Mesenchymal stem cell (in vitro differentiated cells and primary cell): ENCODE results near the gene GTF3C1.
A peak's percentile ranks its signal among the peaks of the same experiment; 100 is the strongest.

Experiments used
- DNase-seq: peaks from one replicate; pipeline ENCODE4 v3.0.0-alpha.2; 2013
- H2AFZ ChIP-seq: one replicate; pipeline ENCODE4 v1.6.1; 2013; ENCODE audit warnings: low read depth, mild to moderate bottlenecking, control low read depth, inconsistent platforms, low read length, moderate library complexity
- H2AK5ac ChIP-seq: 2 replicates; pipeline ENCODE4 v1.6.1; 2013; ENCODE audit warnings: low read length, moderate library complexity, mild to moderate bottlenecking, inconsistent platforms; ENCODE audit not compliant: severe bottlenecking
- H2BK120ac ChIP-seq: one replicate; pipeline ENCODE4 v1.6.1; 2013; ENCODE audit warnings: low read depth, mild to moderate bottlenecking, inconsistent platforms, low read length, moderate library complexity
- H2BK12ac ChIP-seq, 2 experiments: one replicate each; pipeline ENCODE4 v1.6.1; 2013; ENCODE audit warnings: inconsistent platforms in 2 of 2, low read length in 2 of 2, mild to moderate bottlenecking in 2 of 2, moderate library complexity in 2 of 2, control low read depth in 1 of 2
- H2BK15ac ChIP-seq: one replicate; pipeline ENCODE4 v1.6.1; 2013; ENCODE audit warnings: mild to moderate bottlenecking, low read depth, inconsistent platforms; ENCODE audit not compliant: poor library complexity, severe bottlenecking
- H2BK5ac ChIP-seq: 2 replicates; pipeline ENCODE4 v1.6.1; 2013; ENCODE audit warnings: low read depth, mild to moderate bottlenecking, low read length, control low read depth, inconsistent platforms; ENCODE audit not compliant: poor library complexity, severe bottlenecking
- H3K14ac ChIP-seq, 2 experiments: one replicate each; pipeline ENCODE4 v1.6.1; 2013; ENCODE audit warnings: inconsistent platforms in 2 of 2, low read length in 2 of 2, control low read depth in 1 of 2, mild to moderate bottlenecking in 1 of 2, moderate library complexity in 1 of 2
- H3K18ac ChIP-seq, 2 experiments: one replicate each; pipeline ENCODE4 v1.6.1; 2013; ENCODE audit warnings: inconsistent platforms in 2 of 2, low read length in 2 of 2, control low read depth in 1 of 2, low read depth in 1 of 2, mild to moderate bottlenecking in 1 of 2
- H3K23ac ChIP-seq, 2 experiments: one replicate each; pipeline ENCODE4 v1.6.1; 2013; ENCODE audit warnings: inconsistent platforms in 2 of 2, low read length in 2 of 2, mild to moderate bottlenecking in 2 of 2, moderate library complexity in 2 of 2, control low read depth in 1 of 2
- H3K27ac ChIP-seq: 2 replicates; pipeline ENCODE4 v1.5.1; 2013; ENCODE audit warnings: mild to moderate bottlenecking, moderate library complexity, low read length, control low read depth, inconsistent platforms; ENCODE audit not compliant: poor library complexity, severe bottlenecking
- H3K27me3 ChIP-seq, 2 experiments: 2 replicates each; pipeline versions ENCODE4 v1.6.1 to v1.7.0; 2013; ENCODE audit warnings: low read length in 2 of 2, mild to moderate bottlenecking in 2 of 2, moderate library complexity in 2 of 2, control low read depth in 1 of 2, inconsistent platforms in 1 of 2; ENCODE audit not compliant: control insufficient read depth in 1 of 2, insufficient read depth in 1 of 2
- H3K36me3 ChIP-seq, 2 experiments: 2 replicates each; pipeline versions ENCODE4 v1.6.1 to v1.7.0; 2013; ENCODE audit warnings: low read length in 2 of 2, control low read depth in 1 of 2, inconsistent platforms in 1 of 2, low read depth in 1 of 2, mild to moderate bottlenecking in 1 of 2; ENCODE audit not compliant: insufficient read depth in 2 of 2, control insufficient read depth in 1 of 2
- H3K4ac ChIP-seq, 2 experiments: one replicate each; pipeline ENCODE4 v1.6.1; 2013; ENCODE audit warnings: inconsistent platforms in 2 of 2, low read length in 2 of 2, mild to moderate bottlenecking in 2 of 2, moderate library complexity in 2 of 2, control low read depth in 1 of 2, low read depth in 1 of 2
- H3K4me1 ChIP-seq: 2 replicates; pipeline ENCODE4 v1.6.1; 2013; ENCODE audit warnings: low read depth, low read length, control low read depth; ENCODE audit not compliant: control insufficient read depth, insufficient read depth
- H3K4me2 ChIP-seq: 2 replicates; pipeline ENCODE4 v1.6.1; 2013; ENCODE audit warnings: low read length, mild to moderate bottlenecking, inconsistent platforms; ENCODE audit not compliant: poor library complexity, severe bottlenecking
- H3K4me3 ChIP-seq, 2 experiments: 2 replicates each; pipeline versions ENCODE4 v1.5.1 to v1.7.0; 2013; ENCODE audit warnings: low read length in 2 of 2, mild to moderate bottlenecking in 2 of 2, control low read depth in 1 of 2, low read depth in 1 of 2; ENCODE audit not compliant: insufficient read depth in 1 of 2
- H3K79me1 ChIP-seq: replicated peaks from 2 replicates; pipeline ENCODE4 v1.6.1; 2013; ENCODE audit warnings: mild to moderate bottlenecking, control low read depth, low read length, inconsistent platforms; ENCODE audit not compliant: poor library complexity, severe bottlenecking
- H3K9ac ChIP-seq: 2 replicates; pipeline ENCODE4 v1.7.0; 2013; ENCODE audit warnings: mild to moderate bottlenecking, low read length, moderate library complexity
- H3K9me3 ChIP-seq: 2 replicates; pipeline ENCODE4 v1.7.0; 2013; ENCODE audit warnings: mild to moderate bottlenecking, low read length; ENCODE audit not compliant: control insufficient read depth
- H4K8ac ChIP-seq: one replicate; pipeline ENCODE4 v1.6.1; 2013; ENCODE audit warnings: inconsistent platforms, mild to moderate bottlenecking, low read length, moderate library complexity
- H4K91ac ChIP-seq: one replicate; pipeline ENCODE4 v1.6.1; 2013; ENCODE audit warnings: mild to moderate bottlenecking, low read length, inconsistent platforms
- WGBS: methylation state at CpG from one replicate; pipeline ENCODE4 v1.1.7; 2013; ENCODE audit warnings: mixed read lengths; 5-methylcytosine and 5-hydroxymethylcytosine counted together

GTF3C1 gene

DNA sequence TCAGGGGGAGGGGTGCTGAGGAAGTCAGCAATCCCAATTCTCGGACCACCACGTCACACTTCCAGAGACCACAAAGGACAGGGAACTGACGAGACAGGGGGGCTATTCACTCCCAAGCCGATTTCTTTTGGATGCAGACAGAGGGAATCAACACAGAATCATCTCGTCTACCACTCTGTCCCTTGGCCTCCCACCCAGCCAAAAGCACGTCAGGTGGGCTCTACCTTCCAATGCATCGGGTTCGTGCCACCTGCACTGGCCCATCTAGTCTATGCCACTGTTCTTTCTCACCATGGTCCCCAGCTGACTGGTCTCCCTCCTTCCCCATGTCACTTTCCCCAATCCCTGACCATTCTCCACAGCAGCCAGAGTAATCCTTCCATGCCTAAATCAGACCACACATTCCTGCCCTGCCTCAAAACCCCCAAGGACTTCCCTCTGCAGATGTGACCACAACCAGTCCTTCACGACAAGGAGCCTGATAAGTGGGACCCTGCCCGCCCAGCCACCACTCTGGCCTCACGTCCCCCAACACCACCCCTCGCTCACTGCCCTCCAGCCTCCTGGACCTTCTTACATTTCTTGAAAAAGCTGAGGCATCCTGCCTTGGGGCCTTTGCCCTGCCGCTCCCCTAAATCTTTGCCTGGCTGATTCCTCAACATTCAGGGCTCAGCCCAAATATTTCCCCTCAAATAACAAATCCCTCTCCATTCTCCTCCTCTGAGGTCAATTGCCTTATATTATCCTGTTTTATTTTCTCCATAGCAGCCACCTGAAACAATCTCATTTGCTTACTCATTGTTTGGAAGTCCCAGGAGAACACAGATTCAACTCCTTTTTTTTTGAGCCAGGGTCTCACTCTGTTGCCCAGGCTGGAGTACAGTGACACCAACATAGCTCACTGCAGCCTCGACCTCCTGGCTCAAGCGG, 77.4 kb downstream of the GTF3C1 start:
- Histone ChIP-seq H3K36me3 (peaks cover 80 to 94% of the 10 kb centered on the region in 2 experiments), H3K79me1 (peaks cover 27% of the 10 kb centered on the region), H4K91ac (peak overlapping the region; percentile 70), H2BK120ac (peak overlapping the region; percentile 15), H3K27me3 (no peaks in the 10 kb centered on the region), H3K9me3 (peaks cover under 1% of the 10 kb centered on the region), H2AK5ac (peak overlapping the region; percentile 60), H2BK15ac (no peak overlapping the region), H2BK5ac (no peak overlapping the region), H3K18ac (peak overlapping the region; percentile 14 to 40), H3K4me2 (no peak overlapping the region), H2AFZ (no peak overlapping the region), H3K27ac (no peak overlapping the region), H3K4ac (no peak overlapping the region), H4K8ac (no peak overlapping the region), H3K4me1 (peaks cover 37% of the 10 kb centered on the region), H3K14ac (peak overlapping the region in 1 of 2 experiments; percentile 46), H3K4me3 (no peak overlapping the region), H3K9ac (peak overlapping the region; percentile 21), H2BK12ac (peak overlapping the region in 1 of 2 experiments; percentile 67), H3K23ac (no peak overlapping the region)
- WGBS = 89% methylated on average over 15 of the region's 15 CpGs
- DNase-seq = no peak

DNA sequence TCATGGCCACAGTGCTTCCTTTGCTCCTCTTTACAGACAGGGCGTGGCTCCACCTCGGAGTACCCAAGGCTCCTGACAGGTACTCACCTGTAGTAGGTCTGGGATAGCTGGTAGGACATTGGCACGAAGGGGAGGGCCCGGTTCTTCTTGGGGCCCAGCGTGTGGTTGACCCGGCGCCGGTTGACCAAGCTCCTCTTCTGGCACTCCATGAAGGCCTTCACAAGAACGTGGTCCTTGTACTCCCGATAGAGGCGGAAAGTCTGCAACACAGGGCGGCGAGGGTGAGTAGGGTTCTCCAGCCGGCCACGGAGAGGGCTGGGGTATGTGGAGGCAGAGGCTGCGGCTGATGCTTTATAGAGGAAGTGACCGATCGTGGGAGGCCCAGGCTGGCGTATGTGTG, 78.1 kb downstream of the GTF3C1 start:
- H4K8ac ChIP-seq = peak overlapping the region; percentile 62
- no peaks in the 10 kb centered on the region for H3K27me3 ChIP-seq

DNA sequence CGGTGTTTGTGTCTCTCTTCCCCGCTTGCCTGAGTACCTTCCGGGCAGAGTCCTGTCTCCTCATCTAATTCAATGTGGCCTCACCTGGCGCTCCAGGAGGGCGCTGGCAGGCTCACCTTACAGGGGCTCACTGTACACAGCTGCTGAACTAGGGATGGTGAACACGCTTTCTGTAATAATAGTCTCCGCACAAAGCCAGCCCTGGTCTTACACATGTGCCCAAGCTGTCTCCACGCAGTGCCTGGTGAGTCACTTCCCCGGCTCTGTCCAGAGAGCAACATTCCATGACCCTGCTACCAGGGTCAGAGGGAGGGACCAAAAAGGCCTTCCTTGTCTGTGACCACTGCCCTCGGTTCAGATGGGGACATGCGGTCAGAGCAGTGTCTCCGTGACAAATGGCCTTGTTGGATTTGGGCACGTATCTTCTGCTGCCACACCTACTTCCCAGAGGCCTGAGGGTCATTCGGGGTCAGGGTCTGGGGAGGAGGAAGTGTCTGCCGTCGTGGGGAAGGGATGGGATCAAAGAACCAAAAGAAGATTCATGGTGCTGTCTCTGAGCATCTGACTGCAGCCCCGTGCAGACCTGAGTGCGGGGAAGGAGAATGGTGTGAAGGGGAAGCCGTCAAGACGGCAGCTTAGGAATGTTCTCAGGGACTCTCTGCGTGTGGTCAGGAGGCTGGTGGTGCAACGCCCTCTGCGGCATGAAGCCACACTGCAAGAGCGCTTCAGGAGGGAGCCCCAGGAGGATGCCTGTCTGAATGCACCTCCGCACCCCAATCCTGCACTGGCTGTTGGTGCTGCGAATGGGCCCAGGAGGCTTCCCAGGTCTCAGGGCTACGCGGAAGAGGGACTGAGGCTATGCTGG, 78.9 kb downstream of the GTF3C1 start:
- Histone ChIP-seq H3K9ac (no peak overlapping the region), H3K79me1 (peaks cover 27% of the 10 kb centered on the region), H2BK15ac (no peak overlapping the region), H3K4me3 (peak overlapping the region in 1 of 2 experiments; percentile 27), H2BK5ac (no peak overlapping the region), H3K4me1 (peaks cover 31% of the 10 kb centered on the region), H3K23ac (no peak overlapping the region), H3K9me3 (peaks cover 9% of the 10 kb centered on the region), H3K27ac (no peak overlapping the region), H3K36me3 (peaks cover 76 to 94% of the 10 kb centered on the region in 2 experiments), H4K8ac (peak overlapping the region; percentile 35), H2BK120ac (peak overlapping the region; percentile 39), H2AFZ (no peak overlapping the region), H2BK12ac (peak overlapping the region; percentile 43 to 70), H3K4ac (peak overlapping the region; percentile 14 to 85), H4K91ac (peak overlapping the region; percentile 43), H3K18ac (peak overlapping the region; percentile 52 to 67), H3K14ac (no peak overlapping the region), H3K27me3 (no peaks in the 10 kb centered on the region), H2AK5ac (no peak overlapping the region), H3K4me2 (no peak overlapping the region)
- peak; percentile 93 for DNase-seq
- WGBS = 38% methylated on average over 28 of the region's 28 CpGs

More for the DNA sequence above, 78.1 kb downstream of the GTF3C1 start:
- Histone ChIP-seq H2BK5ac (no peak overlapping the region), H3K36me3 (peaks cover 82 to 94% of the 10 kb centered on the region in 2 experiments), H2BK120ac (no peak overlapping the region), H2AFZ (no peak overlapping the region), H3K23ac (no peak overlapping the region), H3K4ac (peak overlapping the region in 1 of 2 experiments; percentile 20), H3K9me3 (peaks cover 8% of the 10 kb centered on the region), H3K9ac (no peak overlapping the region), H2BK15ac (no peak overlapping the region), H3K14ac (peak overlapping the region in 1 of 2 experiments; percentile 46), H2BK12ac (peak overlapping the region; percentile 67 to 70), H3K4me2 (no peak overlapping the region), H3K27ac (no peak overlapping the region), H3K4me3 (no peak overlapping the region), H3K4me1 (peaks cover 37% of the 10 kb centered on the region), H4K91ac (peak overlapping the region; percentile 70), H3K79me1 (peaks cover 27% of the 10 kb centered on the region), H3K18ac (peak overlapping the region; percentile 6 to 67), H2AK5ac (no peak overlapping the region)
- WGBS = 93% methylated on average over 19 of the region's 19 CpGs
- DNase-seq = no peak
